ENCODE measurements around the gene PIK3R6.
A peak's percentile ranks its signal among the peaks of the same experiment; 100 is the strongest.
"Not testable (repeated sequence)": the region's sequence is repeated elsewhere in the genome, so short reads cannot be mapped to it uniquely, and the experiment has no call there.

The PIK3R6 gene

GRCh38 chr17:8818047-8818446, 49.4 kb downstream of the PIK3R6 start:
- Histone ChIP-seq H3K27ac (ENCODE audit: low read depth, low read length) (no peak overlapping the region), H3K9ac (ENCODE audit: low read depth, low read length) (no peak overlapping the region), H3K36me3 (ENCODE audit: control insufficient read depth, insufficient read depth, low read length) (no peaks in the 10 kb centered on the region), H3K27me3 (ENCODE audit: control insufficient read depth, insufficient read depth, low read length) (no peaks in the 10 kb centered on the region), H3K4me1 (ENCODE audit: control insufficient read depth, insufficient read depth, low read length) (no peaks in the 10 kb centered on the region), H3K4me3 (ENCODE audit: low read depth, low read length) (no peak overlapping the region), H3K9me3 (ENCODE audit: control insufficient read depth, insufficient read depth, low read length) (no peaks in the 10 kb centered on the region)

GRCh38 chr17:8806926-8807550, 60.4 kb downstream of the PIK3R6 start:
- no peak overlapping the region for H3K4me3 ChIP-seq (ENCODE audit: low read depth, low read length)
- H3K36me3 ChIP-seq (ENCODE audit: control insufficient read depth, insufficient read depth, low read length): no peaks in the 10 kb centered on the region
- 0 out of 2 replicates have a peak, but pooled peaks cover 4% of the 10 kb centered on the region for H3K4me1 ChIP-seq (ENCODE audit: control insufficient read depth, insufficient read depth, low read length)
- H3K9me3 ChIP-seq (ENCODE audit: control insufficient read depth, insufficient read depth, low read length): 0 out of 2 replicates have a peak, but pooled peaks cover 3% of the 10 kb centered on the region
- H3K27ac ChIP-seq (ENCODE audit: low read depth, low read length): no peak overlapping the region
- H3K9ac ChIP-seq (ENCODE audit: low read depth, low read length): no peak overlapping the region
- H3K27me3 ChIP-seq (ENCODE audit: control insufficient read depth, insufficient read depth, low read length): no peaks in the 10 kb centered on the region

DNA sequence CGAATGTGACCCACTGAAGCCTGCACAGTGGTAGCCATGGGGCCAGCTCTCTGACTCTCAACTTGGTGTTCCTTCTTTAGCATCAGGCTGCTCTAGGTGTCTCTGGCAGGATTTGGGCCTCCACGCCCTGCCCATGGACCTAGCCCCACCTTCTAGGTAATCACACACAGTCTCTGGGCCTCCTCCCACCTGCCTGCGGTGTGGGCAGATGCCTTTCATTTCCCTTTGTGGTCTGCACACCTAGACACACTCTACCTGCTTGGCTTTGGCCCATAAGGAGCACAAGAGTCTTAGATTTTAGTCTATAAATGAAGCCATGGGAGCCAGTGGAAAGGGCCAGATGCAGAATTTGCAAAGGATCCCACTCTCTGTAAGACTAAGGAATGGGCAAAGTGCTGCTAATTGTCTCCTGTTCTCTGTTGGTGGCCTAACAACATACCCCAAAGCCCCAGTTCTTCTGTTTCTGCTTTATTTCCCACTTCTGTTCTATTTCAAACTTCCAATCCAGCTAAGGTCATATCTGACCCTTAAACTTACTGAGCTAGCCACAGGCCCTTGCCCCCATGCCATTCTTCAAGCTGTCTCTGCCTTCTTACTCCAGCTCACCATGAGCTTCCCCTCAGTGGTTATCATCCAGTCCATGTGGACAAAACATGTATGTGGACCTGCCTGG, 61.1 kb downstream of the PIK3R6 start:
- Histone ChIP-seq H3K9me3 (ENCODE audit: control insufficient read depth, insufficient read depth, low read length) (0 out of 2 replicates have a peak, but pooled peaks cover 3% of the 10 kb centered on the region), H3K27ac (ENCODE audit: low read depth, low read length) (no peak overlapping the region), H3K36me3 (ENCODE audit: control insufficient read depth, insufficient read depth, low read length) (no peaks in the 10 kb centered on the region), H3K4me3 (ENCODE audit: low read depth, low read length) (no peak overlapping the region), H3K4me1 (ENCODE audit: control insufficient read depth, insufficient read depth, low read length) (0 out of 2 replicates have a peak, but pooled peaks cover 4% of the 10 kb centered on the region), H3K27me3 (ENCODE audit: control insufficient read depth, insufficient read depth, low read length) (no peaks in the 10 kb centered on the region), H3K9ac (ENCODE audit: low read depth, low read length) (no peak overlapping the region)

- not testable (repeated sequence) for H3K9ac ChIP-seq (ENCODE audit: low read depth, low read length); H3K36me3 ChIP-seq (ENCODE audit: control insufficient read depth, insufficient read depth, low read length)
Observed at GRCh38 chr17:8805396-8805795, 62.1 kb downstream of the PIK3R6 start.

GRCh38 chr17:8803531-8804420, 63.7 kb downstream of the PIK3R6 start:
- Histone ChIP-seq H3K9me3 (ENCODE audit: control insufficient read depth, insufficient read depth, low read length) (no peaks in the 10 kb centered on the region), H3K4me1 (ENCODE audit: control insufficient read depth, insufficient read depth, low read length) (0 out of 2 replicates have a peak, but pooled peaks cover 8% of the 10 kb centered on the region), H3K36me3 (ENCODE audit: control insufficient read depth, insufficient read depth, low read length) (no peaks in the 10 kb centered on the region), H3K4me3 (ENCODE audit: low read depth, low read length) (no peak overlapping the region), H3K27me3 (ENCODE audit: control insufficient read depth, insufficient read depth, low read length) (no peaks in the 10 kb centered on the region), H3K9ac (ENCODE audit: low read depth, low read length) (no peak overlapping the region), H3K27ac (ENCODE audit: low read depth, low read length) (no peak overlapping the region)

More at GRCh38 chr17:8805396-8805795, 62.1 kb downstream of the PIK3R6 start:
- not testable (repeated sequence) for H3K4me1 ChIP-seq (ENCODE audit: control insufficient read depth, insufficient read depth, low read length); H3K27me3 ChIP-seq (ENCODE audit: control insufficient read depth, insufficient read depth, low read length); H3K4me3 ChIP-seq (ENCODE audit: low read depth, low read length); H3K27ac ChIP-seq (ENCODE audit: low read depth, low read length); H3K9me3 ChIP-seq (ENCODE audit: control insufficient read depth, insufficient read depth, low read length)

- Histone ChIP-seq H3K27me3 (ENCODE audit: control insufficient read depth, insufficient read depth, low read length) (no peaks in the 10 kb centered on the region), H3K4me1 (ENCODE audit: control insufficient read depth, insufficient read depth, low read length) (peaks cover 8% of the 10 kb centered on the region; the same call in 1 of the 2 replicates), H3K27ac (ENCODE audit: low read depth, low read length) (no peak overlapping the region), H3K4me3 (ENCODE audit: low read depth, low read length) (no peak overlapping the region), H3K36me3 (ENCODE audit: control insufficient read depth, insufficient read depth, low read length) (no peaks in the 10 kb centered on the region), H3K9ac (ENCODE audit: low read depth, low read length) (no peak overlapping the region), H3K9me3 (ENCODE audit: control insufficient read depth, insufficient read depth, low read length) (no peaks in the 10 kb centered on the region)
Observed at GRCh38 chr17:8801135-8801840, 66.2 kb downstream of the PIK3R6 start.

- H3K36me3 ChIP-seq (ENCODE audit: control insufficient read depth, insufficient read depth, low read length): no peaks in the 10 kb centered on the region
- no peak overlapping the region for H3K9ac ChIP-seq (ENCODE audit: low read depth, low read length)
- H3K27me3 ChIP-seq (ENCODE audit: control insufficient read depth, insufficient read depth, low read length): no peaks in the 10 kb centered on the region
- no peaks in the 10 kb centered on the region for H3K9me3 ChIP-seq (ENCODE audit: control insufficient read depth, insufficient read depth, low read length)
- H3K4me3 ChIP-seq (ENCODE audit: low read depth, low read length): no peak overlapping the region
- peaks cover 8% of the 10 kb centered on the region; the same call in 1 of the 2 replicates for H3K4me1 ChIP-seq (ENCODE audit: control insufficient read depth, insufficient read depth, low read length)
- no peak overlapping the region for H3K27ac ChIP-seq (ENCODE audit: low read depth, low read length)
Observed at GRCh38 chr17:8800656-8801055, 66.8 kb downstream of the PIK3R6 start.

DNA sequence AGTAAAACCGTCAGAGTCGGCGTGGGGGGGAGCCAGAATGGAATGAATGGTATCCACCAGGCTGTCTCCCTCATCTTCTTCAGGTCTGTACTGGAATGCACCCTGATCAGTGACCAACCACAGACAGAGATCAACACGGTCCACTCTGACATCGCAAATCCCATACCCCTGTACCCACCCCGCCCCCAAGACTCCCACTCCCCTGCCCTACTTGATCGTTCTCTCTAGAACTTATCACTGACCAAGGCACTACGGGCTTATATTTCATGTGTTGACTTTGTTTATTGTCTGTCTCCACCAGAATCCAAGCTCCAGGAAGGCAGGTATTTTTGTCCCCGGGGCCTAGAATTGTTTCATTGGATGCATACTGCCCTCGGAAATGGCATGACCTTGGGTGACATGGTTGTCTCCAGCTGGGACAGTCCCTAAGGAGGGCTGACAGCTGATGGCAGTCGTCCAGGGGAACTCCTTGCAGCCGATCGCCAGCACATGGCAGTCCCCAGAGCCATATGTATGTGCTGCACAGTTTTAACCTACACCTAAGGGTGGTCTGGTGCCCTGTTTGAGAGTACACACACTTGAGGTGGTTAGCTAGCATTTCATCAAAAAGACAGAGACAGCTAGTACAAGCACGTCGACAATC, 67.8 kb downstream of the PIK3R6 start:
- Histone ChIP-seq H3K9ac (ENCODE audit: low read depth, low read length) (no peak overlapping the region), H3K4me1 (ENCODE audit: control insufficient read depth, insufficient read depth, low read length) (peaks cover 8% of the 10 kb centered on the region; the same call in 1 of the 2 replicates), H3K27ac (ENCODE audit: low read depth, low read length) (no peak overlapping the region), H3K27me3 (ENCODE audit: control insufficient read depth, insufficient read depth, low read length) (no peaks in the 10 kb centered on the region), H3K9me3 (ENCODE audit: control insufficient read depth, insufficient read depth, low read length) (no peaks in the 10 kb centered on the region), H3K4me3 (ENCODE audit: low read depth, low read length) (peak overlapping the region; percentile 74; the same call in 1 of the 2 replicates), H3K36me3 (ENCODE audit: control insufficient read depth, insufficient read depth, low read length) (no peaks in the 10 kb centered on the region)

- Histone ChIP-seq H3K4me1 (ENCODE audit: control insufficient read depth, insufficient read depth, low read length) (peaks cover 8% of the 10 kb centered on the region; the same call in 1 of the 2 replicates), H3K36me3 (ENCODE audit: control insufficient read depth, insufficient read depth, low read length) (no peaks in the 10 kb centered on the region), H3K4me3 (ENCODE audit: low read depth, low read length) (peak within 1 kb of the TSS; percentile 74), H3K27me3 (ENCODE audit: control insufficient read depth, insufficient read depth, low read length) (no peaks in the 10 kb centered on the region), H3K9me3 (ENCODE audit: control insufficient read depth, insufficient read depth, low read length) (no peaks in the 10 kb centered on the region), H3K9ac (ENCODE audit: low read depth, low read length) (peak within 1 kb of the TSS; percentile 48), H3K27ac (ENCODE audit: low read depth, low read length) (no peak within 1 kb of the TSS)
Observed at GRCh38 chr17:8798846-8799569, 68.5 kb downstream of the PIK3R6 start, which contains the start of gene MFSD6L. Gene MFSD6L (minus strand): TSS chr17:8799365. CDS start chr17:8799120, 245 bp downstream.

All from HUES48 (cell line).